ENCODE measurements around the gene RWDD3. TPM values are rescaled to one million over a fixed set of nuclear protein-coding genes. Genes with fewer than 3 reads are reported as not detected.
A peak's percentile ranks its signal among the peaks of the same experiment; 100 is the strongest.

Gene RWDD3
- polyA plus RNA-seq, 2 of the 4 experiments (the other 2 are of a cell fraction): 17.1 to 22.1 TPM

- no peaks in the 10 kb centered on the region for H3K4me1 ChIP-seq
- ATAC-seq (no peak), FAIRE-seq (no peak), DNase-seq (ENCODE audit: low read depth in 1 of 2, low spot score in 1 of 2) (no peak)
- H3K27ac ChIP-seq: no peak overlapping the region
- no peak overlapping the region for H3K4me2 ChIP-seq
- CTCF ChIA-PET: no interaction called here
- no peak overlapping the region for H3K4me3 ChIP-seq
- no peaks in the 10 kb centered on the region for H3K9me3 ChIP-seq
- TF ChIP-seq MAFK (IDR thresholded peaks at IDR 0.05; ENCODE audit: partially characterized antibody) (no peak), ZSCAN20 (CRISPR knock-in tag; IDR thresholded peaks at IDR 0.05) (no peak), MAX (IDR thresholded peaks at IDR 0.05) (no peak), CBX8 (IDR thresholded peaks at IDR 0.05) (no peak), CEBPB (IDR thresholded peaks at IDR 0.05) (no peak), JUNB (IDR thresholded peaks at IDR 0.05) (no peak), HOXB5 (CRISPR knock-in tag; IDR thresholded peaks at IDR 0.05) (no peak), EP300 (IDR thresholded peaks at IDR 0.05) (no peak), BHLHE40 (IDR thresholded peaks at IDR 0.05; ENCODE audit: low read depth, low read length) (no peak), GATA3 (IDR thresholded peaks at IDR 0.05; ENCODE audit: borderline replicate concordance) (no peak), KDM1A (IDR thresholded peaks at IDR 0.05; ENCODE audit: low read depth) (no peak), FOSB (CRISPR knock-in tag; IDR thresholded peaks at IDR 0.05) (no peak), TFCP2L1 (CRISPR knock-in tag; IDR thresholded peaks at IDR 0.05) (no peak), BCL3 (IDR thresholded peaks at IDR 0.05) (no peak), POLR2A (IDR thresholded peaks at IDR 0.05; ENCODE audit: low read length) (no peak), RARB (CRISPR knock-in tag; IDR thresholded peaks at IDR 0.05) (no peak), FOXS1 (CRISPR knock-in tag; IDR thresholded peaks at IDR 0.05) (no peak)
- POLR2A ChIA-PET: no interaction called here
- 76% methylated on average over 3 of the region's 3 CpGs for WGBS (ENCODE audit: missing lambda C conversion rate)
Observed at GRCh38 chr1:95281781-95282517, 47.9 kb downstream of the RWDD3 start.

- Histone ChIP-seq H3K4me2 (no peak overlapping the region), H3K4me1 (no peaks in the 10 kb centered on the region), H3K27ac (no peak overlapping the region), H3K4me3 (no peak overlapping the region), H3K9me3 (no peaks in the 10 kb centered on the region)
- TF ChIP-seq FOXS1 (CRISPR knock-in tag; IDR thresholded peaks at IDR 0.05): no peak
- POLR2A ChIA-PET: no interaction called here
- 59% methylated on average over 1 of the region's 1 CpG for WGBS (ENCODE audit: missing lambda C conversion rate)
- CTCF ChIA-PET: no interaction called here
- no peak for FAIRE-seq
- no peak for DNase-seq (ENCODE audit: low read depth in 1 of 2, low spot score in 1 of 2)
- ATAC-seq: no peak
Observed at GRCh38 chr1:95282518-95282895, 48.5 kb downstream of the RWDD3 start.

- no peak for DNase-seq (ENCODE audit: low read depth in 1 of 2, low spot score in 1 of 2)
- H3K4me3 ChIP-seq: no peak overlapping the region
- no peak overlapping the region for H3K27ac ChIP-seq
- H3K4me2 ChIP-seq: no peak overlapping the region
- H3K9me3 ChIP-seq: no peaks in the 10 kb centered on the region
- no peak for FAIRE-seq
- H3K4me1 ChIP-seq: no peaks in the 10 kb centered on the region
- WGBS (ENCODE audit: missing lambda C conversion rate): 76% methylated on average over 2 of the region's 2 CpGs
- ATAC-seq: no peak
- ChIA-PET CTCF (no interaction called here), POLR2A (no interaction called here)
- TF ChIP-seq HOXB5 (CRISPR knock-in tag; IDR thresholded peaks at IDR 0.05) (no peak), MAFK (IDR thresholded peaks at IDR 0.05; ENCODE audit: partially characterized antibody) (peak; percentile 81), ZSCAN20 (CRISPR knock-in tag; IDR thresholded peaks at IDR 0.05) (no peak)
Observed at GRCh38 chr1:95284420-95284819, 50.4 kb downstream of the RWDD3 start.

GRCh38 chr1:95286479-95286878 lies 52.5 kb downstream of the RWDD3 start:
- Histone ChIP-seq H3K27ac (no peak overlapping the region), H3K4me1 (no peaks in the 10 kb centered on the region), H3K4me2 (no peak overlapping the region), H3K4me3 (no peak overlapping the region), H3K9me3 (no peaks in the 10 kb centered on the region)
- TF ChIP-seq HOXB13 (CRISPR knock-in tag; IDR thresholded peaks at IDR 0.05; ENCODE audit: low read depth): no peak
- no peak for TF ChIP-seq EP300 (IDR thresholded peaks at IDR 0.05)
- TF ChIP-seq RNF2 (IDR thresholded peaks at IDR 0.05; ENCODE audit: borderline replicate concordance, low read depth): no peak
- no peak for TF ChIP-seq ZNF302 (CRISPR knock-in tag; IDR thresholded peaks at IDR 0.05)
- no peak for FAIRE-seq
- POLR2A ChIA-PET: no interaction called here
- DNase-seq (ENCODE audit: low read depth in 1 of 2, low spot score in 1 of 2): no peak
- ATAC-seq: peak in 1 of 2 experiments; percentile 52; a peak in 1 of 6 replicates
- CTCF ChIA-PET: interaction anchor here (0.6 kb wide), 1 partner anchor 16 kb away, joined by 3 read pairs; no protein-coding TSS in a partner anchor
- WGBS (ENCODE audit: missing lambda C conversion rate): 29% methylated on average over 5 of the region's 5 CpGs
